ENCODE data around the gene TFEC.
"Not testable (repeated sequence)": the region's sequence is repeated elsewhere in the genome, so short reads cannot be mapped to it uniquely, and the experiment has no call there.

TFEC gene

DNA sequence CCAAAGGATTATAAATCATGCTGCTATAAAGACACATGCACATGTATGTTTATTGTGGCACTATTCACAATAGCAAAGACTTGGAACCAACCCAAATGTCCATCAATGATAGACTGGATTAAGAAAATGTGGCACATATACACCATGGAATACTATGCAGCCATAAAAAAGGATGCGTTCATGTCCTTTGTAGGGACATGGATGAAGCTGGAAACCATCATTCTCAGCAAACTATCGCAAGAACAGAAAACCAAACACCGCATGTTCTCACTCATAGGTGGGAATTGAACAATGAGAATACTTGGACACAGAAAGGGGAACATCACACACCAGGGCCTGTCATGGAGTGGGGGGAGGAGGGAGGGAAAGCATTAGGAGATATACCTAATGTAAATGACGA is 100.4 kb downstream of the TFEC start:
- DNase-seq = not testable (repeated sequence)

DNA sequence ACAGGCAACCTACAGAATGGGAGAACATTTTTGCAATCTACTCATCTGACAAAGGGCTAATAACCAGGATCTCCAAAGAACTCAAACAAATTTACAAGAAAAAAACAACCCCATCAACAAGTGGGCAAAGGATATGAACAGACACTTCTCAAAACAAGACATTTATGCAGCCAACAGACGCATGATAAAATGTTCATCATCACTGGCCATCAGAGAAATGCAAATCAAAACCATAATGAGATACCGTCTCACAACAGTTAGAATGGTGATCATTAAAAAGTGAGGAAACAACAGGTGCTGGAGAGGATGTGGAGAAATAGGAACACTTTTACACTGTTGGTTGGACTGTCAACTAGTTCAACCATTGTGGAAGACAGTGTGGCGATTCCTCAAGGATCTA is 100.8 kb downstream of the TFEC start:
- DNase-seq = not testable (repeated sequence)

DNA sequence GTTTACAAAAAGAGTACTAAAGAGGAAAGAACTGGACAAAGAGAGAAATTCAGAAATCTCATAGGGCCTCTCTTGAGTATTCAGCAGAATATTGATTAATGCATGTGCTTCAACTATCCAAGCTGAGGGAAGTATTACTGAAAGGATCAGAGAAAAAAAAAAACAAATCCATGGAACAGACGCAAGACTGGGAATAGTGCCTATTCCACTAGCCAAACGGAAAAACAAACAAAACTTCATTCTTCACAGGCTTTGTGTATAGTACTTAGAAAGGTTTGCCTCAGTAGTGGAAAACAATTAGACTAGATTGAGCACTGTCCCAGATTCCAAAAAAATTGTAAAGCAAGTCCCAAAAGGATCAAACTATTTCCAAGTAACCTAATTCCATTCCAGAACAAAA is 106.2 kb downstream of the TFEC start:
- DNase-seq = no peak

DNA sequence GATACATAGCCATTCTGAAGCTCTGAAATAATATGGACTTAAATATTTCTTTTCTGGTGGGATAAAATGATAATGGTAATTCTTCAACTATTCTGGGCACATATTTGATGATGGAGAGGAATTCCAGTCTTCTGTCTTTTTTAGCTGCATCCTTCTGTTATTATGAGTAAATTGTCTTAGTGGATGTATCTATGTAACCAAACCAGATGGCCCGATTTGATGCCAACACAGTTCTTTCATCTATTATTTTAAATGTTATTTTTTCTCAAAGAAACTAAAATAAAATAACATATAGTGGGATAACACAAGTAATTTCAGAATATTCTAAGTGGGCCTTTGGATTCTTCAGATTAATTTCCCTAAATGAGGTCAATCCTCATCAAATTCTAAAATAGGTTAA is 110.2 kb downstream of the TFEC start:
- no peak for DNase-seq

DNA sequence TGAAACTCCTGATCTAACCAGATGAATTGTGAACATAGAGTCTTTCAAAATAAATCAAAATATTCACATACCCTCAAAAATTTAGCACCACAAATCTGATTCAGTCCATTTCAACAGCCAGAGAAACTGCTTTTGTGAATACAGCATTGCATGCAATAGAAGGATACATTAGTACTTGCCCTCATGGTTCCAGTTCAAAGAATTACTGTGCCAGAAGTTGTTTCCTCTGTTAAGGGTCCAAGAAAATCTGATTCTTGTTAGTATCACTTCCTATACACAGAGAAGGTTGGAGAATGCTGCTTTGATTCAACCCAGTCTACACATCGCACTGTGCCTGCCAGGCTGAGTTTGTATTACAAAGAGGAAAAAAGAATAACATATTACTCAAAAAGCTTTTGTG is 115.6 kb downstream of the TFEC start:
- no peak for DNase-seq

DNA sequence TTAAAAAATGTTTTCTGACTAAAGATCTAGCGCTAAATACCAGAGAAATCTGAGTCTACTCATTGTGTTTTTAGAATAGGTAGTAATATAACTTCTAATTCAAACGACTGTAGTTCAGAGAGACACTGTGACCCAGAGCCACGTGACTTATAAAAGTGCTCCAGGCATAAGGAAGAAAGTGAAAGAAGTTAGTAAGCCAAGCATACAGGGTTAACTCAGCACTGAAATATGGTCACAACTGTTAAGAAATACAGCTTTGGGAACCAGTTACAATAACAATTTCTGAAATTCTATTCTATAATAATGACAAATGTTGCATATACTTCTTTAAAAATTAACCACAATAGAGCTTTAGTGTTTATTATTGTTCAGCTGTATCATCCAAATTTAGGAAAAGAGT is 119.1 kb downstream of the TFEC start:
- DNase-seq = no peak

DNA sequence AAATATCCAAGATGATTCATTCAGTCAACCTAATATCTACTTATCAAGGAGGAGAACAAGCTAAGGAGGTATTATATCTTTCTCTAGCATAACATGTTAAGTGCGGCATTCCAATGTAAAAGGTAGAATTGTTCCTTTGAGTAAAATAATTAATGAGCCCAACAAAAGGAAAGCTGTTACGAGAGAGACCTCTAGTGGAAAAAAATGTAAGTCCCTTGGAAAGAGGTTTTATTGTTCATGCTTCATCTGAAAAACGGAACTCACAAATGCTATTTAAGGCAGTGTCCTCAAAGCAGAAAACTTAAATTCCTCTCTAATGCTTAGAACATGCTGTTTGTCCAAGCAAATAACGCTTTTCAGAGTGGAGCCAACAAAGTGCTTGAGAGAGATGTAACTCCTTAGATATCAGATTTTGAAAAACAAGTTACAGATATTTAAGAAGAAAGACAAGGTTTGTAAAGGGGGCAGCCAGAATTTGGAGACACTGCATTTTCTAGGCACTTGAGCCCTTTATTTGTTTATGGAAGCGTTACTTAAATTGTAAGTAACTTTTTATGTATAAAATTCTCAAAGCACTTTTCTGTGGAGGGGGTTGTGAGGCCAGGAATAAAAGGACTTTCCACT is 119.9 kb downstream of the TFEC start:
- peak in 1 of 51 donors; percentile 20 for DNase-seq

DNA sequence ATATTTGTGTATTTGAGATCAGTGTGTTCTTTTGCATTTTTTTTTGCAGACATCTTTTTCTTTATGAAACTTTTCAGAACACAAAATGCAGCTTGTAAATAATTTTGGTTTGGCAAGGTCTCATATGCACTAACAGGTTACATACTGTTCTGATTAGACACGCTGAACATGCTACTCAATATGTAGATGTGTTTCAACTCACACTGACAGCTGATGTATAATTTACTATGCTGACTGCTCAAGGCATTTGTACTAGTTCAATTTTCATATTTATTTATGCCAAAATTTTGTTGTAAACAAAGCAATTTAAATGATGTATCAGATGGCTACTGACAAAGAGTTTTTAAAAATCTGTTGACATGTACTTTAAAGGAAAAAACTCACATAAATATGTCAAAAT is 123.8 kb downstream of the TFEC start:
- no peak for DNase-seq

DNA sequence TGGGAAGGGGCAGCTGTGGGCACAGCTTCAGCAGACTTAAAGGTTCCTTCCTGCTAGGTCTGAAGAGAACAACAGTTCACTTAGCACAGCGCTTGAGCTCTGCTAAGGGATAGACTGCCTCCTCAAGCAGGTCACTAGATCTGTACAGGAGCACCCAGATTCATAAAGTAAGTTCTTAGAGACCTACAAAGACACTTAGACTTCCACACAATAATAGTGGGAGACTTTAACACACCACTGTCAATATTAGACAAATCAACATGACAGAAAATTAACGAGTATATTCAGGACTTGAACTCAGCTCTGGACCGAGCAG is 140.9 kb downstream of the TFEC start:
- DNase-seq = no peak

DNA sequence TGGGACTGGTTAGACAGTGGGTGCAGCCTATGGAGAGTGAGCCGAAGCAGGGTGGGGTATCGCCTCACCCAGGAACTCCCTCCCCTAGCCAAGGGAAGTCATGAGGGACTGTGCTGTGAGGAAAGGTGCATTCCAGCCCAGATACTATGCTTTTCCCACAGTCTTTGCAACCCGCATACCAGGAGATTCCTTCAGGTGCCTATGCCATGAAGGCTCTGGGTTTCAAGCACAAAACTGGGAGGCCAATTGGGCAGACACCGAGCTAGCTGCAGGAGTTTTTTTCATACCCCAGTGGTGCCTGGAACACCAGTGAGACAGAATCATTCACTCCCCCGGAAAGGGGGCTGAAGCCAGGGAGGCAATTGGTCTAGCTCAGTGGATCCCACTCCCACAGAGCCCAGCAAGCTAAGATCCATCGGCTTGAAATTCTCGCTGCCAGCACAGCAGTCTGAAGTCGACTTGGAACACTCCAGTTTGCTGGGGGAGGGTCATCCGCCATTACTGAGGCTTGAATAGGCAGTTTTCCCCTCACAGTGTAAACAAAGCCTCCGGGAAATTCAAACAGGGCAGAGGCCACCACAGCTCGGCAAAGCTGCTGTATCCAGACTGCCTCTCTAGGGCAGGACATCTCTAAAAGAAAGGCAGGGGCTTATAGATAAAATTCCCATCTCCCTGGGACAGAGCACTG is 141.4 kb downstream of the TFEC start:
- no peak for DNase-seq

DNA sequence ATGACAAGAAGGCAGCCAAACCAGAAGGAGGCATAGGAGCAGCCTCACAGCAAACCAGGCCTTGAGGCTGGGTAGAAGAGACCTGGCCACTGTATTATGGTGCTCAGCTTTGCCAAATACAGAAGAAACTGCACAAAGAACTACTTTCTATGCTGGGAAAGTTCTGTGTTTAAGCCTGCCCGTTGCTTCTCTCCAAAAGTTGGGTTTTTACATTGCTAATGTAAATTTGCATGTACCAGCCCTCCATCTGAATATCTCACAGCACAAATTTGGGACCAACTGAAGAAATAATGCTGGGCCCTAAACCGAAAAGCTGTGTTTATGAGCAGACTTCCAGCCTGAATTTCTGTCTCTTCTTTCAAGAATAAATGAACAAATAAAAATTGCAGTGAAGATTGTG is 145.0 kb downstream of the TFEC start:
- DNase-seq = no peak
